ENCODE measurements around the gene LINGO3.

DNA sequence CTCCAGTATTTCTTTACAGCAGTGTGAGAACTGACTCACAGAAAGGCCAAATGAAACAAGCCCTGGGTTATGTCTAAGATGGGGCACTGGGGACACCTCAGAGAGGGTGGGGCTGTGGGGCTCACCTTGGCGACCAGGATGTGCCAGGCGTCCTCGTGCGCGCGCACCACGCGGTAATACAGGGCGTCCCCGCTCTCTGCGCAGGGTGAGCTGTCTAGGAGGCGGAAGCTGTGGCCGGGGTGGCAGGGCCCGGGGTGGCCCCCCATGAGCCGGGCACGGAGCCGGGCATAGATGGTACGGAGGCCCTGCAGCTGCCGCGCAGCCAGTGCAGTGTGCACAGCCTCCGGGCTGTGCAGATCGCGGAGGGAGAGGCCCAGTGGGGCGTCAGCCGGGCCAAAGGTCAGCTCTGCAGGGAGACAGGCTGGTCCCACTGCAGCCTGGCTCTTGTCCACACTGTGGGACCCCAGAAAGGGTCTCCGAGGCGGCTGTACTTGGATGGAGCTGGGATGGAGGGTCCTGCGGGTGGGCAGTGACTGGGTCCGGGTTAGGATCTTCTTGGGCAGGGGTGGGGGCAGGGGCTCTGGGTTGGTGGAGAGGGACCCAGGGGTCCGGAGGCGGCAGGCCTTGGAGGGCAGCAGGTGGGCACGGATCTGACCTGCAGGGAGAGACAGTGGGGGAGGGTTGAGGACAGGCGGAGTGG is 29.3 kb downstream of the LINGO3 start:
- TF ChIP-seq, protein P1, sequence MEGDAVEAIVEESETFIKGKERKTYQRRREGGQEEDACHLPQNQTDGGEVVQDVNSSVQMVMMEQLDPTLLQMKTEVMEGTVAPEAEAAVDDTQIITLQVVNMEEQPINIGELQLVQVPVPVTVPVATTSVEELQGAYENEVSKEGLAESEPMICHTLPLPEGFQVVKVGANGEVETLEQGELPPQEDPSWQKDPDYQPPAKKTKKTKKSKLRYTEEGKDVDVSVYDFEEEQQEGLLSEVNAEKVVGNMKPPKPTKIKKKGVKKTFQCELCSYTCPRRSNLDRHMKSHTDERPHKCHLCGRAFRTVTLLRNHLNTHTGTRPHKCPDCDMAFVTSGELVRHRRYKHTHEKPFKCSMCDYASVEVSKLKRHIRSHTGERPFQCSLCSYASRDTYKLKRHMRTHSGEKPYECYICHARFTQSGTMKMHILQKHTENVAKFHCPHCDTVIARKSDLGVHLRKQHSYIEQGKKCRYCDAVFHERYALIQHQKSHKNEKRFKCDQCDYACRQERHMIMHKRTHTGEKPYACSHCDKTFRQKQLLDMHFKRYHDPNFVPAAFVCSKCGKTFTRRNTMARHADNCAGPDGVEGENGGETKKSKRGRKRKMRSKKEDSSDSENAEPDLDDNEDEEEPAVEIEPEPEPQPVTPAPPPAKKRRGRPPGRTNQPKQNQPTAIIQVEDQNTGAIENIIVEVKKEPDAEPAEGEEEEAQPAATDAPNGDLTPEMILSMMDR (IDR thresholded peaks at IDR 0.05), result no peak
- TF ChIP-seq POLR2A (IDR thresholded peaks at IDR 0.05), result no peak
- TF ChIP-seq EP300 (IDR thresholded peaks at IDR 0.05), result no peak
- no peak for TF ChIP-seq POLR2AphosphoS5 (IDR thresholded peaks at IDR 0.05)

Measured in suprapubic skin (tissue), 4 donors.